Femur (tissue), 1 donor: ENCODE measurements around the gene KCNS3.

Experiments
- DNase-seq: peaks from one replicate; pipeline ENCODE4 v3.0.0-alpha.2; 2017

The KCNS3 gene

GRCh38 chr2:17878281-17879136 is at the start of gene KCNS3:
TSS of gene KCNS3 (plus strand) at chr2:17878667. CDS start at chr2:17931009, 52,342 bp downstream.
- DNase-seq = peak; percentile 34

- peak; percentile 86 for DNase-seq
Measured at GRCh38 chr2:17830053-17831034, 48.1 kb upstream of the KCNS3 start.

- DNase-seq = no peak
Measured at GRCh38 chr2:17835516-17835915, 43.0 kb upstream of the KCNS3 start.

- DNase-seq = no peak
Measured at GRCh38 chr2:17839959-17840358, 38.5 kb upstream of the KCNS3 start.

- DNase-seq = no peak
Measured at GRCh38 chr2:17843457-17843856, 35.0 kb upstream of the KCNS3 start.

- DNase-seq = no peak
Measured at GRCh38 chr2:17845806-17846205, 32.7 kb upstream of the KCNS3 start.

GRCh38 chr2:17846676-17847075 is 31.8 kb upstream of the KCNS3 start:
- no peak for DNase-seq

- DNase-seq = no peak
Measured at GRCh38 chr2:17847236-17847635, 31.2 kb upstream of the KCNS3 start.

GRCh38 chr2:17849275-17849674 is 29.2 kb upstream of the KCNS3 start:
- peak; percentile 36 for DNase-seq

- DNase-seq = no peak
Measured at GRCh38 chr2:17850151-17850550, 28.3 kb upstream of the KCNS3 start.

GRCh38 chr2:17851731-17852585 is 26.5 kb upstream of the KCNS3 start:
- DNase-seq = peak; percentile 64

GRCh38 chr2:17853799-17854198 is 24.7 kb upstream of the KCNS3 start:
- DNase-seq = no peak

- no peak for DNase-seq
Measured at GRCh38 chr2:17857021-17857420, 21.4 kb upstream of the KCNS3 start.

- DNase-seq = no peak
Measured at GRCh38 chr2:17858064-17858463, 20.4 kb upstream of the KCNS3 start.

- no peak for DNase-seq
Measured at GRCh38 chr2:17863539-17863938, 14.9 kb upstream of the KCNS3 start.

GRCh38 chr2:17864676-17865075 is 13.8 kb upstream of the KCNS3 start:
- DNase-seq = no peak

- no peak for DNase-seq
Measured at GRCh38 chr2:17867133-17867532, 11.3 kb upstream of the KCNS3 start.

- no peak for DNase-seq
Measured at GRCh38 chr2:17869128-17869527, 9.3 kb upstream of the KCNS3 start.

GRCh38 chr2:17871639-17872038 is 6.8 kb upstream of the KCNS3 start:
- no peak for DNase-seq

- no peak for DNase-seq
Measured at GRCh38 chr2:17873021-17873420, 5.4 kb upstream of the KCNS3 start.

GRCh38 chr2:17876590-17876989 is 1.9 kb upstream of the KCNS3 start:
- DNase-seq = no peak

- DNase-seq = peak; percentile 26
Measured at GRCh38 chr2:17877811-17878280, 621 bp upstream of the KCNS3 start.
